Pancreas (tissue), 10 donors: Measurements from ENCODE around the gene GIMD1. TPM values are rescaled to one million over a fixed set of nuclear protein-coding genes. Genes with fewer than 3 reads are reported as not detected.

ENCODE experiments used
- ATAC-seq, 4 donors: fragments of 200-7000 bp; cut with Tn5 transposase; one replicate each; pipeline versions ENCODE4 v1.8.0 to v1.9.1; 2020; ENCODE audit warnings: mild to moderate bottlenecking in 4 of 4, moderate library complexity in 4 of 4
- DNase-seq, 6 donors: peaks; one replicate each; pipeline ENCODE4 v3.0.0-alpha.2; 2020
- FAIRE-seq: peaks from 2 replicates; lab custom pipeline; 2012; peaks lifted over from hg19 to GRCh38; lab: Jason Lieb, UNC
- H3K27ac ChIP-seq, 4 donors: fragments of 200-600 bp; sonication (generic); 1 replicate in 3 of 4; 2 replicates in 1 of 4; pipeline versions ENCODE4 v1.5.0 to v1.8.0; 2020
- H3K27me3 ChIP-seq, 4 donors: fragments of 200-600 bp; one replicate each; pipeline ENCODE4 v1.8.0; 2021
- H3K36me3 ChIP-seq, 3 donors: fragments of 200-600 bp; sonication (generic) in 1 of 3; one replicate each; pipeline versions ENCODE4 v1.5.0 to v1.8.0; 2020 to 2021
- H3K4me1 ChIP-seq, 3 donors: fragments of 200-600 bp; one replicate each; pipeline ENCODE4 v1.8.0; 2021
- H3K4me3 ChIP-seq, 4 donors: fragments of 200-600 bp; sonication (generic) in 2 of 4; one replicate each; pipeline versions ENCODE4 v1.5.0 to v1.8.0; 2020 to 2021
- H3K9me3 ChIP-seq, 4 donors: fragments of 200-600 bp; one replicate each; pipeline ENCODE4 v1.8.0; 2021
- CTCF ChIP-seq, 4 donors: fragments of 200-600 bp; sonication (generic) in 3 of 4; IDR thresholded peaks; one replicate each; pipeline versions ENCODE4 v1.5.0 to v1.8.0; 2021; ENCODE audit warnings: antibody characterized with exemption in 4 of 4
- WGBS, 2 donors: extraction: QIAGEN DNeasy Blood & Tissue Kit; methylation state at CpG; one replicate each; pipeline ENCODE4 v1.1.7; 2013; 5-methylcytosine and 5-hydroxymethylcytosine counted together
- intact Hi-C, 3 donors: fragments of 100-400 bp; cut with DNase I; formaldehyde crosslinking; loops; one replicate each; pipeline versions ENCODE4 v1.11.1 to v1.14.2; 2022
- polyA plus RNA-seq, 2 donors: library from polyadenylated mRNA; stranded (reverse); fragments of 200-250 nt; gene quantifications; one replicate each; pipeline ENCODE4 v1.2.3, GENCODE V29; 2013
- total RNA-seq, 6 donors: library from RNA; stranded (reverse); fragmentation: NEBNext Ultra II Directional in 4 of 6; extraction: Animal tissue kit (Norgen Biotek cat#: 25700) in 4 of 6; gene quantifications; one replicate each; pipeline versions ENCODE4 v1.2.1 to v1.2.4, GENCODE V29; 2021 to 2023
- donor health status: healthy with polysubstance abuse.
- donor health status: DM: no; HTN: no; CAD: no; lungs with moderate emphysema.
- donor health status: DM: no; HTN: no; CAD: no.
- donor health status: control.
- donor health status: control.
- donor health status: Bipolar disorder and iron deficiency.
- donor health status: DM: yes; HTN: yes; CAD: no.
- donor health status: DM: no; HTN: no; CAD: no.
- donor health status: DM: no; HTN: no; CAD: no.
- donor health status: DM: yes; HTN: yes; CAD: no.

GIMD1 gene
- total and polyA plus RNA-seq, 8 donors = not detected

GRCh38 chr4:106312377-106312776 is 56.2 kb downstream of the GIMD1 start:
- intact Hi-C loops = no loop called here
- Histone ChIP-seq H3K27ac (no peak overlapping the region), H3K9me3 (no peaks in the 10 kb centered on the region), H3K36me3 (no peaks in the 10 kb centered on the region), H3K4me1 (peaks cover 5 to 13% (median 5%) of the 10 kb centered on the region in 3 donors), H3K27me3 (no peaks in the 10 kb centered on the region), H3K4me3 (no peak overlapping the region)
- no peak for FAIRE-seq
- no peak for ATAC-seq
- TF ChIP-seq CTCF (IDR thresholded peaks at IDR 0.05) = no peak
- no peak for DNase-seq
- WGBS, 2 donors = 90 to 97% methylated on average over 1 of the region's 1 CpG

Other genes with a start within 250 kb of the GIMD1 start
- 10 to 100 TPM in 5 of 6 donors, 1 to 10 TPM in 1; 9.9 to 35.1 (median 14.4) TPM for gene TBCK, start 52.6 kb downstream of the GIMD1 start, total RNA-seq
- gene TBCK, start 52.6 kb downstream of the GIMD1 start, polyA plus RNA-seq = 10 to 100 TPM in 1 of 2 donors, 1 to 10 TPM in 1; 5.3 to 10.1 TPM
- gene AIMP1, start 52.2 kb downstream of the GIMD1 start, total RNA-seq = 10 to 100 TPM; 16.6 to 26.4 (median 19.9) TPM
- 10 to 100 TPM; 12.1 to 23.3 TPM for gene AIMP1, start 52.2 kb downstream of the GIMD1 start, polyA plus RNA-seq